Peyer's patch (tissue), 4 donors: Measurements from ENCODE around the gene SPINT1.

Source experiments
- POLR2A ChIP-seq, 2 donors: fragments of 450-650 bp; IDR thresholded peaks; one replicate each; pipeline ENCODE4 v1.5.1; 2017; ENCODE audit warnings: antibody characterized with exemption in 2 of 2, mild to moderate bottlenecking in 2 of 2, moderate library complexity in 2 of 2
- TF ChIP-seq, protein P1 (sequence below), 6 experiments: fragments of 450-650 bp in 4 of 6; fragments of 200-600 bp in 2 of 6; sonication (generic) in 1 of 6; IDR thresholded peaks; one replicate each; pipeline ENCODE4 v1.5.1; 2017 to 2019; ENCODE audit warnings: antibody characterized with exemption in 6 of 6, mild to moderate bottlenecking in 3 of 6, moderate library complexity in 1 of 6

DNA sequence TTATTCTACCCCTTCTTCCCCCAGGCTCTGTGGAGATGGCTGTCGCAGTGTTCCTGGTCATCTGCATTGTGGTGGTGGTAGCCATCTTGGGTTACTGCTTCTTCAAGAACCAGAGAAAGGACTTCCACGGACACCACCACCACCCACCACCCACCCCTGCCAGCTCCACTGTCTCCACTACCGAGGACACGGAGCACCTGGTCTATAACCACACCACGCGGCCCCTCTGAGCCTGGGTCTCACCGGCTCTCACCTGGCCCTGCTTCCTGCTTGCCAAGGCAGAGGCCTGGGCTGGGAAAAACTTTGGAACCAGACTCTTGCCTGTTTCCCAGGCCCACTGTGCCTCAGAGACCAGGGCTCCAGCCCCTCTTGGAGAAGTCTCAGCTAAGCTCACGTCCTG is 12.9 kb downstream of the SPINT1 start:
- TF ChIP-seq, protein P1, sequence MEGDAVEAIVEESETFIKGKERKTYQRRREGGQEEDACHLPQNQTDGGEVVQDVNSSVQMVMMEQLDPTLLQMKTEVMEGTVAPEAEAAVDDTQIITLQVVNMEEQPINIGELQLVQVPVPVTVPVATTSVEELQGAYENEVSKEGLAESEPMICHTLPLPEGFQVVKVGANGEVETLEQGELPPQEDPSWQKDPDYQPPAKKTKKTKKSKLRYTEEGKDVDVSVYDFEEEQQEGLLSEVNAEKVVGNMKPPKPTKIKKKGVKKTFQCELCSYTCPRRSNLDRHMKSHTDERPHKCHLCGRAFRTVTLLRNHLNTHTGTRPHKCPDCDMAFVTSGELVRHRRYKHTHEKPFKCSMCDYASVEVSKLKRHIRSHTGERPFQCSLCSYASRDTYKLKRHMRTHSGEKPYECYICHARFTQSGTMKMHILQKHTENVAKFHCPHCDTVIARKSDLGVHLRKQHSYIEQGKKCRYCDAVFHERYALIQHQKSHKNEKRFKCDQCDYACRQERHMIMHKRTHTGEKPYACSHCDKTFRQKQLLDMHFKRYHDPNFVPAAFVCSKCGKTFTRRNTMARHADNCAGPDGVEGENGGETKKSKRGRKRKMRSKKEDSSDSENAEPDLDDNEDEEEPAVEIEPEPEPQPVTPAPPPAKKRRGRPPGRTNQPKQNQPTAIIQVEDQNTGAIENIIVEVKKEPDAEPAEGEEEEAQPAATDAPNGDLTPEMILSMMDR (IDR thresholded peaks at IDR 0.05): no peak
- no peak for TF ChIP-seq POLR2A (IDR thresholded peaks at IDR 0.05)
